Measurements from ENCODE around the gene TCF4. TPM values are rescaled to one million over a fixed set of nuclear protein-coding genes. Genes with fewer than 3 reads are reported as not detected.

The TCF4 gene
- total RNA-seq, 2 donors from 2014 or later: 57.7 to 66.3 TPM

DNA sequence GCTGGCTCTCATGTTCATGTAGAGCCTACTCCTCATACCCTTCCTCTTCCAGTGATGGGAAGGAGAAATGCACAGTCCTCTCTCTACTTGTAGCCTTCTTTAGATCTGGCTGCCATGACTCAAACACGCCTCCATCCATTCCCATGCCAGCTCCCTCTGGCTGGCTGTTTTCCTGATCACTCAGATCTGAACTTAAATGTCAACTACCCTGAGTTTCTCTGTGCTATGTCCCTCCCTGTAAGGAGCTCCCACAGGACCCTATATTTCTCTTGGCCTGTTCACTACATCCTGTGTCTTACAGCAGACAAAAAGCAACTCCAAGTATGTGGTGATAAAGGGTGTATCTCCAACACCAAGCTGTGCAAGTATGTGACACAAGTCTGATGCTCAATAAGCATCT is 152.4 kb downstream of the TCF4 start:
- no peak overlapping the region for H3K27ac ChIP-seq
- H3K9me3 ChIP-seq: no peaks in the 10 kb centered on the region
- peaks cover 0 to 14% of the 10 kb centered on the region in 2 donors for H3K4me1 ChIP-seq
- DNase-seq (ENCODE audit: low spot score): no peak
- TF ChIP-seq, protein P1, sequence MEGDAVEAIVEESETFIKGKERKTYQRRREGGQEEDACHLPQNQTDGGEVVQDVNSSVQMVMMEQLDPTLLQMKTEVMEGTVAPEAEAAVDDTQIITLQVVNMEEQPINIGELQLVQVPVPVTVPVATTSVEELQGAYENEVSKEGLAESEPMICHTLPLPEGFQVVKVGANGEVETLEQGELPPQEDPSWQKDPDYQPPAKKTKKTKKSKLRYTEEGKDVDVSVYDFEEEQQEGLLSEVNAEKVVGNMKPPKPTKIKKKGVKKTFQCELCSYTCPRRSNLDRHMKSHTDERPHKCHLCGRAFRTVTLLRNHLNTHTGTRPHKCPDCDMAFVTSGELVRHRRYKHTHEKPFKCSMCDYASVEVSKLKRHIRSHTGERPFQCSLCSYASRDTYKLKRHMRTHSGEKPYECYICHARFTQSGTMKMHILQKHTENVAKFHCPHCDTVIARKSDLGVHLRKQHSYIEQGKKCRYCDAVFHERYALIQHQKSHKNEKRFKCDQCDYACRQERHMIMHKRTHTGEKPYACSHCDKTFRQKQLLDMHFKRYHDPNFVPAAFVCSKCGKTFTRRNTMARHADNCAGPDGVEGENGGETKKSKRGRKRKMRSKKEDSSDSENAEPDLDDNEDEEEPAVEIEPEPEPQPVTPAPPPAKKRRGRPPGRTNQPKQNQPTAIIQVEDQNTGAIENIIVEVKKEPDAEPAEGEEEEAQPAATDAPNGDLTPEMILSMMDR (IDR thresholded peaks at IDR 0.05): no peak
- no peak overlapping the region for H3K4me3 ChIP-seq
- H3K36me3 ChIP-seq: no peaks in the 10 kb centered on the region
- no peaks in the 10 kb centered on the region for H3K27me3 ChIP-seq

DNA sequence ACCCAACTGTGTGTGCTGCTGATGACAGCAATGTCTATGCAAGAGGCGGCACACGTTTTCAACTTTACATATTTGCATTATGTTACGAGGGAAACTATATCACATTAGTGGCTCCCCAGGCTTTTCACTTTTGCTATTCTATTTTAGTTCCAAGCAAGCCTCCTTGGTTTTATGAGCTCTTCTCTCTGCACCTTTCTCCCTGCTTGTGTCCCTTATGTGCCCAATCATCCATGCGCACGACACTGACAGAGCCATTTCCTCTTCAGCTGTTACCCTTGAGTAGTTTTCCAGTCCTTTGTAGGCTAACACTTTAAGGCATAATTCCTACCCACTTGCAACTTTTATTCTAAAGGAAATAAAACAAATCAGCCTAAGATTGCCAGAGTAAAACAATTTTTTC is 154.3 kb downstream of the TCF4 start:
- Histone ChIP-seq H3K9me3 (no peaks in the 10 kb centered on the region), H3K27me3 (no peaks in the 10 kb centered on the region), H3K27ac (no peak overlapping the region), H3K36me3 (no peaks in the 10 kb centered on the region), H3K4me3 (no peak overlapping the region), H3K4me1 (peaks cover 0 to 21% of the 10 kb centered on the region in 2 donors)
- no peak for DNase-seq (ENCODE audit: low spot score)
- TF ChIP-seq, protein P1 (IDR thresholded peaks at IDR 0.05): no peak

DNA sequence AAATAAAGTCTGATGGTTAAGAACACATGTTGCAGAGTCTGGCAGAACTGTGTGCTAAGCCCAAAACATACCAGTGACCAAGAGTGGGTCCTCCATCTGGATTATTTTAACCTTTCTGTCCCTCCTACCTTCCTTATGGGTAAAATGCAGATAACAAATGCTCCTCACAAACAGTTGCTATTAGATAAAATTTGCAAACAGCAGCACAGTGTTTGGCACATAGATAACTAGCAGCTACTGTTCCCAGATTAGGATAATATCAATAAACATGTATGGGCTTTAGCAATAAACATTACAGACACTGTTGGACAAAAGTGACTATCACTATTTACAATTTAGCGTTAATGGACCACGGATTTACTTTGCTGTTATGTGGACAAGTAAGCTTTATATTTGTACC is 154.9 kb downstream of the TCF4 start:
- H3K36me3 ChIP-seq: no peaks in the 10 kb centered on the region
- TF ChIP-seq, protein P1 (IDR thresholded peaks at IDR 0.05): no peak
- no peak overlapping the region for H3K4me3 ChIP-seq
- peaks cover 0 to 21% of the 10 kb centered on the region in 2 donors for H3K4me1 ChIP-seq
- no peaks in the 10 kb centered on the region for H3K9me3 ChIP-seq
- H3K27me3 ChIP-seq: no peaks in the 10 kb centered on the region
- no peak for DNase-seq (ENCODE audit: low spot score)
- no peak overlapping the region for H3K27ac ChIP-seq

DNA sequence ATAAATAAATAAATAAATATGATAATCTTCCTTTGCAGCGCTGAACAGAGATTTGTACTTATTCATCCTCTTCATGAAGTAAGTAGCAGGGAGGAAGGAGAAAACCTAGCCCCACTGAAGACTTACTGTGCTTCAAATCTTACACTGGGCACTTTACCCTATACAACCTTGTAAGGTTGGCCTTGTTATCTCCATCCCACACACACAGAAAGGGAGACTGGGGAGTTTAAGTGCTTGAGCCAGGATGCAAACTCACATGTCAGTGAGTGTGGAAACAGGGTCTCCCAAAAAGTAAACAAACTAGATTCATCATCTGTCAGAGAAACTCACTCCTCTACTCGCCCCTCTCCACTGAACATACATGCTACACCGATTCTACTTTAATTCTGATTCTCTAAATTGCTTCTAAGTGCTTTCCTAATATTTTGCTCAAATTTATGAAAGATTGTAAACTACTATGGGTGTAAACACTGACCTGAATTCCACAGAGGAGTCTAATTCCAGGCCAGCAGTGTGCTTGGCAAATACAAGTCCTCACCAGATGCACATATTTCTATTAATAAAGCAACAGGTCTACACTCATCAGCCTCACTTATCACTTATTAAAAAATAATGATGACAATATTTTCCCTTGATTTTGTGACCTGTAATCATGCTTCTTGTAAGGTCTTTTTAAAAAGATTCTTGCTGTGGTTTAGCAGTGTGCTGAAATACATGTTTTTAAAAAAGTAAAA is 155.5 kb downstream of the TCF4 start:
- no peak for DNase-seq (ENCODE audit: low spot score)
- no peak overlapping the region for H3K4me3 ChIP-seq
- H3K9me3 ChIP-seq: no peaks in the 10 kb centered on the region
- H3K36me3 ChIP-seq: no peaks in the 10 kb centered on the region
- H3K4me1 ChIP-seq: peaks cover 0 to 21% of the 10 kb centered on the region in 2 donors
- TF ChIP-seq, protein P1 (IDR thresholded peaks at IDR 0.05): no peak
- no peaks in the 10 kb centered on the region for H3K27me3 ChIP-seq
- H3K27ac ChIP-seq: no peak overlapping the region

DNA sequence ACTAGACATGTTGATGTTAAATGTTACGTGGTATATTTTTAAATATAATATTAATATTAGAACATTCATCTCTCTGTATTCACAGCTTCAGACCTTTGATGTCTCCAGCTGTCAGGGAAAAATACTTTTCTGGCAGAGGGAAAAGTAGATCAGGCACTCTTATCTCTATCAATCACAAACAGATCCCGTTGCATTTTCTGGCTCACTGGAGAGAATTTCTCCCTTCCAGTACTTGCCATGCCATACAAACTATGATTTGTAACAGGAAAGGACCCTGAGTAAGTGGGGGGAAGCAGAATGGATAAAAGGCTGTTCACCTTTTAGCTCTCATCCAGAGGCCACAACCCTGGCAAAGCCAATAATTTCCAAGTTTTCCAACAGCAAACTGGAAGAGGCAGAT is 158.0 kb downstream of the TCF4 start:
- Histone ChIP-seq H3K27me3 (no peaks in the 10 kb centered on the region), H3K36me3 (no peaks in the 10 kb centered on the region), H3K27ac (no peak overlapping the region), H3K9me3 (no peaks in the 10 kb centered on the region), H3K4me1 (peaks cover 0 to 13% of the 10 kb centered on the region in 2 donors), H3K4me3 (no peak overlapping the region)
- no peak for DNase-seq (ENCODE audit: low spot score)
- TF ChIP-seq, protein P1 (IDR thresholded peaks at IDR 0.05): no peak

DNA sequence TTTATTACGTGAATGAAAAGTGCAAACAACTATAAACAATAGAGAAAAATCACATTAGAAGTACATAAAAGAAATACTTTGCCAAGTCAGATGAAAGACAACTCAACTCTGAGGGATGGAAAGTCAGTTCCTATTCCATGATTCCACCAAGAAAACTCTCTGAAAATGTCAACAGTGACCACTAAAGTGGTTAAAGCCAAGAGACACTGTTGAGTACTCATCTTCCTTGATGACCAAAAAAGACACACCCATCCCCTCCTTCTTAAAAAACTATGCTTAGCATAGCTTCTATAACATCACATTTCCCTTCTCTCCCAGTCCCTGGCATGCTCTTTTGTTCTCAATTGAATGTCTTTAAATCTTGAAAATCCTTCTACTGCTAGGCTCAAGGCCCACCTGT is 160.0 kb downstream of the TCF4 start:
- Histone ChIP-seq H3K9me3 (no peaks in the 10 kb centered on the region), H3K27me3 (no peaks in the 10 kb centered on the region), H3K27ac (no peak overlapping the region), H3K4me3 (no peak overlapping the region), H3K36me3 (no peaks in the 10 kb centered on the region), H3K4me1 (peaks cover 0 to 18% of the 10 kb centered on the region in 2 donors)
- TF ChIP-seq, protein P1 (IDR thresholded peaks at IDR 0.05): no peak
- DNase-seq (ENCODE audit: low spot score): no peak

Data from right atrium auricular region (tissue), 2 donors.